GM12892 (cell line): Measurements from ENCODE around the gene TMEFF1.

Experiments used
- DNase-seq: peaks from one replicate; pipeline ENCODE4 v3.0.0; 2011; ENCODE audit not compliant: insufficient read length
- FAIRE-seq: peaks from 2 replicates; lab custom pipeline; 2011; peaks lifted over from hg19 to GRCh38; lab: Jason Lieb, UNC
- POLR2A ChIP-seq: IDR thresholded peaks from 2 replicates; pipeline ENCODE4 v1.6.1; 2011; ENCODE audit warnings: low read depth, low read length, control low read depth
- POLR2AphosphoS5 ChIP-seq: IDR thresholded peaks from 2 replicates; pipeline ENCODE4 v1.6.1; 2011; ENCODE audit warnings: low read depth, low read length, control low read depth
- TAF1 ChIP-seq: IDR thresholded peaks from 2 replicates; pipeline ENCODE4 v1.6.1; 2011; ENCODE audit warnings: low read depth, mild to moderate bottlenecking, control low read depth, low read length, borderline replicate concordance

Gene TMEFF1

DNA sequence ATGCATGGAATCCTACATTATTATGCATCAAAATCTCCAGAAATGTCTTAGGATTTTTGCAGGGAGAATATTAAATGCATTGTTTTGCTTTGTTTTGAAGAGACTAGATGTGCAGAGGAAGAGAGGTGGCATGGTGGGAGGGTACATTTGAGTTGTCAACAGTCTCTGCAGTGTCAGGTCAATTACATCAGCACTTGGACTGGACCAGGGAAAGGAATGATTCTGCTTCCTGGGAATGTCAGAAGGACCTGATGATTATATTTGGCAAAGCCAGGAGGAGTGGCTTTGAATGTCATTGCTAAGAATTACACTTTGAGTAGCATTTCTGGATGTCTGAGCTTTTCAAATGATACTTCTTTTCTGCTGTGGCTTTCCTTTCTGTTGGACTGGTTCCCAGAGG, 17.5 kb upstream of the TMEFF1 start:
- no peak for DNase-seq
- no peak for FAIRE-seq
- no peak for TF ChIP-seq POLR2A
- TF ChIP-seq POLR2AphosphoS5 = no peak
- TF ChIP-seq TAF1 = no peak

DNA sequence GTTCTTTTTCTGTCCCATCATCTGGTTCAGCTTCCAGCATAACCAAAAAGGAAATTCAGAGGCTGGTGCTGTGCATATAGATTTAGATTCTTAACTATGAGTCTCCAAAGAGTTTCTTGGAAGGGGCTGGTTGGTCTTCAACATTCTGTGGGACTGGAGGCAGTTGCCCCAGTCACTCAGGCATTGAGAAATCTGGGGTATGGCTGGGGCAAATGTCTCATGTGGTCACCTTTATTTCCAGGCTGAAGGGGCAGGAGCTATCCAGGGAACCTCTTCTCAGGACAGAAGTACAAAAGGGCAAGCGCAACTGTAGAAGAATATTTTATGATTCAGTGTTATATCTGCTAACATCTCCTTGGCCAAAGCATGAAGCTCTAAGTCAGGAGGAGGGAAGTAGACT, 15.4 kb upstream of the TMEFF1 start:
- FAIRE-seq (no peak), DNase-seq (no peak)
- TF ChIP-seq TAF1 = no peak

DNA sequence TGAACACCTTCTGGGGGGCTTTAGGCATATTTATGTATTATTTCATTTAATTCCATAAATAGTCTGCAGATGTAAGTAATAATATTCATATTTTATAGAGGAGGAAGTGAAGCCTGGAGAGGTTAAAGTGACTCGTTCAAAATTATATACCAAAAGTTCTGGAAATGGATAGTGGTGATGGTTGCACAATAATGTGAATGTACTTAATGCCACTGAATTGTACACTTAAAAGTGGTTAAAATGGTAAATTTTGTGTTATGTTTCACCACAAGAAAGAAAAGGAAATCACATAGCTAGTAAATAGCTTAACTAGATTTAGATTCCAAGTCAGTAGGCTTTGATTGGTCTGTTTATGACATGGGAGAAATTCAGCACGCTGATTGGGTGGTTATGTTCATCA, 13.0 kb upstream of the TMEFF1 start:
- no peak for DNase-seq
- FAIRE-seq = no peak
- TF ChIP-seq POLR2A (no peak), POLR2AphosphoS5 (no peak), TAF1 (no peak)

DNA sequence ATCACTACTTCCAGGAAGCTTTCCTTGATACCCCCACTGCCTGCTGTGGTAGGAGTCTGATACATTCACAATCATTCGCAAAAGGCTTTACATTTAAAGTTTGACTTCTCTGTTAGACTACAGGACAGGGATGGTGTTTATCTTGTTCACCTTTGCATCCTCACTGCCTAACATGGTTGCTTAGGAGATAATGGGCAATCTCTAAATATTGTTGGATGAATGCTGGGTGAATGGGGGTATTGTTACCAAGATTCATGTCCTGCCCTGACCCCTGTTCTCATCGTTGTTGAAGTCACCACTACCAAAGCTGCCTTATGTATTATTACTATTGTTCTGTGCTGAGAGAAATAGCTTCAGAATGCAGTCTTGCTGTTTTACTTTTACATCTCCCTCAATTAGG, 7.7 kb upstream of the TMEFF1 start:
- FAIRE-seq (no peak), DNase-seq (no peak)
- TF ChIP-seq POLR2AphosphoS5 (no peak), POLR2A (no peak), TAF1 (no peak)

DNA sequence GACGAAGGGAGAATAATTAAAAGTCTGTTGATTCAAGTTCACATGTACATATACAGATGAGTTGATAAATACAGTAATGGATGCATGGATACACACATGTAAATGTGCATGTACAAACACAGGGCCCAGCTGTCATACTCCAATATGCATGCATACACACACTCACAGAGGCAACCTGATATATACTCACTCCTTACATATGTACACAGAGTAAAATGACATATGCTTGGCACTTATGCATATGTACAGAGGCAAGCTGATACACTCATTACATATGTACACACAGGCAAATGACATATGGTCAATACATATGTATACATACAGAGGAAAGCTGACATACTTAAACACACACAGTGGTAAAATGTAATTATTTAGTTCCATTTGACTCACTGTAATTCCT, 7.2 kb upstream of the TMEFF1 start:
- FAIRE-seq (no peak), DNase-seq (no peak)
- no peak for TF ChIP-seq POLR2AphosphoS5
- no peak for TF ChIP-seq POLR2A
- TF ChIP-seq TAF1 = no peak

DNA sequence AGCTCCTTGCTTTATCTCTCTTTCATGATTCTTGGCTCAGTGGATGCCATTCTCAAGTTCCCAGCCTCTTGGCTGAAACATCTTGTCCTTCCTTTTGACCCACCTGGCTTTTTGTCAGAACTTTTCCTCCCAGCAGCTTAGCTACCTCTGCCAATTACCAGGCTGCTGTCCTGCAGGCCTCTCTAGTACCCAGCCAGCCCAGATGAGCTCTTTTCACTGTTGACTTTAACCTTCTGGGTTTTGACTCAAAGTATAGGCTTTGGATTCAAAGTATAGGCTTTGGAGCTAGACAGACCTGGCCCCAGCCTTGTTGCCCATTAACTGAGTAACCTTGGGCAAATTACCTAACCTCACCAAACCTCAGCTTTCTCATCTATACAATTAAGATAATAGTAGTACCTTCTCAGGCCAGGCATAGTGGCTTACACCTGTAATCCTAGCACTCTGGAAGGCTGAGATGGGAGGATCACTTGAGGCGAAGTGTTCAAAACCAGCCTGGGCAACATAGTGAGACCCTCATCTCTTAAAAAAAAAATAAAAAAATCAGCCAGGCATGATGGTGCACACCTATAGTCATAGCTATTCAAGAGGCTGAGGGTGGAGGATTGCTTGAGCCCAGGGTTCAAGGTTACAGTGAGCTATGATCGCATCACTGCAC, 6.6 kb upstream of the TMEFF1 start:
- TF ChIP-seq POLR2A (no peak), TAF1 (no peak), POLR2AphosphoS5 (no peak)
- FAIRE-seq (no peak), DNase-seq (no peak)

DNA sequence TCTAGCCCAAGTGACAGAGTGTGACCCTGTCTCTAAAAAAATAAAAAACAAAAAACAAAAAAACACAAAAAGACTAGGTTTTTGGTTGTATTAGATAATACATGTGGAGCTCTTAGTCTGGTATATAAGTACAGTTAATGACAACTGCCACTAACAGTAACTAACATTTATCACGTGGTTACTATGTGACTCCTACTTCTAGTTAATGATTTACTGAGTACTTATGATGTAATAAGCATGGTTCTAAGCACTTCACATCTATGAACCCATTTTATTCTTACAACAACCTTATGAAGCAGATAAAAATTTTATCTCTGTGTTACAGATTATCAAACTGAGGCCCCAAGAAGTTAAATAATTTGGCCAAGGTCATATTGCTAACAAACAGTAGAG, 6.1 kb upstream of the TMEFF1 start:
- FAIRE-seq = no peak
- TF ChIP-seq POLR2A = no peak
- no peak for TF ChIP-seq POLR2AphosphoS5
- no peak for TF ChIP-seq TAF1
- DNase-seq = no peak

DNA sequence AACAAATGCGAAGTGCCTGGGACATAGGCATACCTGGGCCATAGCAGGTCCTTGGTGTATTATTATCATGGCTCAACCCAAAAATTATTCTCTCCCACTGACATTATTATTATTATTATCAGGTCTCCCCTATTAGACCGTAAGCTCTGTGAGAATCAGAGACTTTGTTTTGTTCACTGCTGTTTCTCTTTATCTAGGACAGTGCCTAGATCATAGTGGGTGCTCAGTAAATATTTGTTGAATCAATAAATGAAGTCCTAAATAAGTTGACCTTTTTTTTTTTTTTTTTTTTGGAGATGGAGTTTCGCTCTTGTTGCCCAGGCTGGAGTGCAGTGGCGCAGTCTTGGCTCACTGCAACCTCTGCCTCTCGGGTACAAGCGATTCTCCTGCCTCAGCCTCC, 4.9 kb upstream of the TMEFF1 start:
- no peak for TF ChIP-seq POLR2AphosphoS5
- TF ChIP-seq POLR2A = no peak
- TF ChIP-seq TAF1 = no peak
- no peak for DNase-seq
- FAIRE-seq = no peak

DNA sequence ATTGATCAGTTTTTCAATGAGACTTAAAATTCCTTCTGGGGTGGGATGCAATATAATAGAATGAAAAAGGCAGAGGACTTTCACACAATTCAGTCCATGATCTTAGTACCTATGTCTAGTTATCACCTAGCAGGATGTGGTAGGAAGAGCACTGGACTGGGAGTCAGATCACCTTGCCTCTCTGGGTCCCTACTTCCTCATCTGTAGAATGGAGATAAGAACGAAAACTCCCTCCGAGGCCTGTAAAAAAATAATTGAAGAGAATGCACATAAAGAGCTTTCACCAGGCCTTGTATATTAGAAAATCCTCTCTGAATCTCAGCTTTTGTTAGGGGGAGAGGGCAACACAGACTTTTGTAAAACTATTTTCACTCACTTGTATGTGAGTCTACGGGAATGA, 681 bp upstream of the TMEFF1 start:
- DNase-seq = no peak
- TF ChIP-seq POLR2A (no peak), TAF1 (no peak), POLR2AphosphoS5 (no peak)
- FAIRE-seq = no peak

DNA sequence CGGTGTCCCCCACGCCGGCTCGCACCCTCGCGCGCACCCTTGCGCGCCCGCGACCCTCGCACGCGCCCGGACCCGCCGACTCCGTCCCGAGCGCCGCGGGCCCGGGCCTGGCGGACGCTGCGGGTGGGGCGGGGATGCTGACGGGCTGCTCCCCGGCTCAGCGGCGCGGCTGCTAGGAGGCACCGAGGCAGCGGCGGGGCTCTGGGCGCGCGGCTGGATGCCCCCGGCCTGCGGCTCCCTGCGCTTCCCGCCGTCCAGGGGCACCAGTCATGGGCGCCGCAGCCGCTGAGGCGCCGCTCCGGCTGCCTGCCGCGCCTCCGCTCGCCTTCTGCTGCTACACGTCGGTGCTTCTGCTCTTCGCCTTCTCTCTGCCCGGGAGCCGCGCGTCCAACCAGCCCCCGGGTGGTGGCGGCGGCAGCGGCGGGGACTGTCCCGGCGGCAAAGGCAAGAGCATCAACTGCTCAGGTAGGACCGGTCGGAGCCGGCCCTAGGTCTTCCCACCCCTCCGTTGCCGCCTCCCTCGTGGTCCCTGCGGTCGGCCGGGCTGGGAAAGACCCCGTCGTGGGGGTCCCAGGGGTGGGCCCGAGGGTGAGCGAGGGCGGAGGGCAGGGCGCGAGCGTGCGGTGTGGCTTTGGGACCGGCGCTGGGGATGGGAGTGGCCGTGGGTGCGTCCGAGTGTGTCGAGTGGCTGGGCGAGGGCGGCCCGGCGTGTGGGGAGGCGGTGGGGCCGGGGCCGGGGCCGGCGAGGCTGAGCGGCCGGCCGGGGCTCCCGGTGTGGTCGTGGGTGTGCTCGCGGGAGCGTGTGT, 530 bp downstream of the TMEFF1 start:
- TF ChIP-seq TAF1 = no peak
- TF ChIP-seq POLR2A = no peak
- no peak for TF ChIP-seq POLR2AphosphoS5
- DNase-seq = peak; percentile 41
- no peak for FAIRE-seq

DNA sequence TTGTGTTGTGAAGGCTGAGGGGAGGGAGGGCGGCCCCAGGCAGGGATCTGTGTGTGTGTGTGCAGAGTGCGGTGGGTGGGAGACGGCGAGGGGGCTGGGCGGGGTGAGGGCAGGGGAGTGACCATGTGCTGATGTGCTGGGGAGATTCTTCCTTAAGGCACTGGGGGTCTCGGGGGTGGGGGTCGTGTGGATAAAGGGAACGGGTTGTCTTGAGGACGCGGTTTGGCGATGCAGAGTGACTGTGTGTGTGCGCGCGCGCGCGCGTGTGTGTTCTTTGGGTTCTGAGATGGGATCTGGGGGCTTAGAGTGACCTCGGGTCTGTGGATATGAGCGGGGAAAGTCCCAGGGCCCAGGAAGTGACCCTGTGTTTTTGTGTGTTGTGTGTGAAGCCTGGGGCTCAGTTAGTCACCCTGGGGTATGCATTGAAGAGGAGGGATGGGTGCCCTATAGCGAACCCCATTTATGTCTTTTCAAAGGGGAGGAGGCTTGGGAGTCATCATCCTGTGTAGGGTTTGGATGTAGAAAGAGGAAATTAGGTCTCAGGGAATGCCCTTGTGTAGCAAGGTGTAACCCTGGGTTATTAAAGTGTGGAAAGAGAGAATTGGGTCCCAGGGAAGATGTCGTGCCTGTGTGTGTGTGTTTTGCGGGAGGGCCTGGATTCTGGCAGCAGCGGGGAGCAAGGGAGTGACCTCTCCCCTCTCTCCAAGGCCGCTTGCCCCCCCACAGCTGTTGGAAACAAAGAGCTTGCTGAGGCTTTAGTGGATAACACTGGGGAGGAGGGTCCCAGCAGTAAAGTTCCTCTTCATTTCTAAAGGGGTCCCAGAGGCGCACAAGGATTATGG, 1.4 kb downstream of the TMEFF1 start:
- TF ChIP-seq POLR2AphosphoS5 (no peak), TAF1 (no peak), POLR2A (no peak)
- no peak for DNase-seq
- FAIRE-seq = no peak

DNA sequence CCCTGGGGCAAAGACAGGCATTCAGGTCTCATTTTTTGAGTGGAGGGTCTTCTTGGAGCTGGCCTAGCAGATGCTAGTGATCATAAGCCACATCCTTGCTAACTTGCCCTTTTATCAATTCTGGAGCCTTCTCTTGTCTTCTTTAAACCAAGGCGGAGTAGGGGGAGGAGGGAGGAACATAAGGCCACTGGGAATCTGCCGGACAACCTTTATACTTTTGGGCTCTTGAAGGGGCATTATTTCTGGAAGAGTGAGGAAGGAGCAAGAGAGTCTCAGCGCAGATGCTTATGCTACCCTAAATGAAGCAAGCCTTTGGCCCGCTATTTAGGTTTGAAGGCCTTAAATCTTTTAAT, 2.0 kb downstream of the TMEFF1 start:
- no peak for TF ChIP-seq POLR2AphosphoS5
- TF ChIP-seq POLR2A = no peak
- TF ChIP-seq TAF1 = no peak
- FAIRE-seq (no peak), DNase-seq (no peak)
